ENCODE measurements around the gene PCP2. TPM values are rescaled to one million over a fixed set of nuclear protein-coding genes. Genes with fewer than 3 reads are reported as not detected.
"Not testable (repeated sequence)": the region's sequence is repeated elsewhere in the genome, so short reads cannot be mapped to it uniquely, and the experiment has no call there.

Gene PCP2
- total RNA-seq, 1 donor: not detected

- no peak overlapping the region for H3K4me3 ChIP-seq (ENCODE audit: low read depth, low read length)
- TF ChIP-seq, protein P1, sequence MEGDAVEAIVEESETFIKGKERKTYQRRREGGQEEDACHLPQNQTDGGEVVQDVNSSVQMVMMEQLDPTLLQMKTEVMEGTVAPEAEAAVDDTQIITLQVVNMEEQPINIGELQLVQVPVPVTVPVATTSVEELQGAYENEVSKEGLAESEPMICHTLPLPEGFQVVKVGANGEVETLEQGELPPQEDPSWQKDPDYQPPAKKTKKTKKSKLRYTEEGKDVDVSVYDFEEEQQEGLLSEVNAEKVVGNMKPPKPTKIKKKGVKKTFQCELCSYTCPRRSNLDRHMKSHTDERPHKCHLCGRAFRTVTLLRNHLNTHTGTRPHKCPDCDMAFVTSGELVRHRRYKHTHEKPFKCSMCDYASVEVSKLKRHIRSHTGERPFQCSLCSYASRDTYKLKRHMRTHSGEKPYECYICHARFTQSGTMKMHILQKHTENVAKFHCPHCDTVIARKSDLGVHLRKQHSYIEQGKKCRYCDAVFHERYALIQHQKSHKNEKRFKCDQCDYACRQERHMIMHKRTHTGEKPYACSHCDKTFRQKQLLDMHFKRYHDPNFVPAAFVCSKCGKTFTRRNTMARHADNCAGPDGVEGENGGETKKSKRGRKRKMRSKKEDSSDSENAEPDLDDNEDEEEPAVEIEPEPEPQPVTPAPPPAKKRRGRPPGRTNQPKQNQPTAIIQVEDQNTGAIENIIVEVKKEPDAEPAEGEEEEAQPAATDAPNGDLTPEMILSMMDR (IDR thresholded peaks at IDR 0.05; ENCODE audit: insufficient read depth, low read length): no peak
- no peak for DNase-seq (ENCODE audit: low read depth)
Observed at GRCh38 chr19:7644550-7644877, 11.0 kb upstream of the PCP2 start.

GRCh38 chr19:7643629-7644549, 10.4 kb upstream of the PCP2 start:
- H3K4me3 ChIP-seq (ENCODE audit: low read depth, low read length); DNase-seq (ENCODE audit: low read depth): not testable (repeated sequence)

DNA sequence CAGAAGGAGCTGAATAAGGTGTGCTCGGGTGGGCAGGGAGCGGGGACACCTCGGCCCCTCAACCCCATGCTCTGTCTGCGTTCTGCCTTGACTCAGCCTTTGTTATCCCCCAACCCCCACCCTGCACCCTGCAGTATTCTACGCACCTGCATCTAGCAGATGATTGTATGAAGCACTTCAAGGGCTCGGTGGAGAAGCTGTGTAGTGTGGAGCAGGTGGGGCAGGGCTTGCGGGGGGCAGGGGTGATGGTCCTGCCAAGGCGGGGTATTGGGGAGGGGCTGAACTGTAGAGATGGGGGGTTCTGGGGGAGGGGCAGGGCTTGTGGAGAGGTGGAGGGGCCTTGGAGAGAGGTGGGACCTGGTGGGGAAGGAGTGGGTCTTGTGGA, 9.5 kb upstream of the PCP2 start:
- no peak overlapping the region for H3K4me3 ChIP-seq (ENCODE audit: low read depth, low read length)
- TF ChIP-seq, protein P1 (IDR thresholded peaks at IDR 0.05; ENCODE audit: insufficient read depth, low read length): no peak
- DNase-seq (ENCODE audit: low read depth): no peak

GRCh38 chr19:7642295-7643030, 8.9 kb upstream of the PCP2 start:
- no peak overlapping the region for H3K4me3 ChIP-seq (ENCODE audit: low read depth, low read length)
- no peak for DNase-seq (ENCODE audit: low read depth)
- TF ChIP-seq, protein P1 (IDR thresholded peaks at IDR 0.05; ENCODE audit: insufficient read depth, low read length): no peak

- no peak overlapping the region for H3K4me3 ChIP-seq (ENCODE audit: low read depth, low read length)
- DNase-seq (ENCODE audit: low read depth): no peak
- TF ChIP-seq, protein P1 (IDR thresholded peaks at IDR 0.05; ENCODE audit: insufficient read depth, low read length): no peak
Observed at GRCh38 chr19:7641290-7642276, 8.1 kb upstream of the PCP2 start.

DNA sequence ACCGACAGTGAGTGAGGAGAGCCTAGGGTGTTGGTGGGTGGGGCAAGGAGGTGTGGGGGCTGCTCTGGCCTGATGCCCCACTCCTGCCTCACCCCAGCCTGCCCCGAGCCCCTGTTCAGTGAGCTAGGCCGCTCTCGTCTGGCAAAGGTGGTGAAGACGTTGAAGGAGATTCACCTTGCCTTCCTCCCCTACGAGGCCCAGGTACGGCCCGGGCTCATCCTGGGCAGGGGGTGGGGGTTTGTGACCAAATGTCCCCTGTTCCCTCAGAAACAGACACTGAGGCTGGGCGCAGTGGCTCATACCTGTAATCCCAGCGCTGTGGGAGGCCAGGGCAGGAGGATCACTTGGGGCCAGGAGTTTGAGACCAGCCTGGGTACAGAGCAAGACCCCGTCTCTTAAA, 7.3 kb upstream of the PCP2 start:
- TF ChIP-seq, protein P1 (IDR thresholded peaks at IDR 0.05; ENCODE audit: insufficient read depth, low read length): no peak
- no peak overlapping the region for H3K4me3 ChIP-seq (ENCODE audit: low read depth, low read length)
- no peak for DNase-seq (ENCODE audit: low read depth)
